Muscle layer of colon (tissue), 2 donors: ENCODE data around the gene HERC2.
"Not testable (repeated sequence)": the region's sequence is repeated elsewhere in the genome, so short reads cannot be mapped to it uniquely, and the experiment has no call there.

Source experiments
- H3K27ac ChIP-seq: one replicate; pipeline ENCODE4 v1.7.0; 2013; ENCODE audit warnings: low read depth, mild to moderate bottlenecking, low read length, moderate library complexity
- H3K27me3 ChIP-seq, 2 donors: one replicate each; pipeline ENCODE4 v1.7.0; 2013; ENCODE audit warnings: low read length in 2 of 2, mild to moderate bottlenecking in 2 of 2; ENCODE audit not compliant: insufficient read depth in 2 of 2, control insufficient read depth in 1 of 2
- H3K36me3 ChIP-seq: one replicate; pipeline ENCODE4 v1.7.0; 2013; ENCODE audit warnings: mild to moderate bottlenecking, low read length; ENCODE audit not compliant: insufficient read depth
- H3K4me1 ChIP-seq: one replicate; pipeline ENCODE4 v1.7.0; 2013; ENCODE audit warnings: mild to moderate bottlenecking, low read length; ENCODE audit not compliant: insufficient read depth
- H3K4me3 ChIP-seq, 2 donors: one replicate each; pipeline ENCODE4 v1.7.0; 2013; ENCODE audit warnings: low read length in 2 of 2, low read depth in 1 of 2, mild to moderate bottlenecking in 1 of 2, moderate library complexity in 1 of 2
- H3K9ac ChIP-seq: one replicate; pipeline ENCODE4 v1.7.0; 2013; ENCODE audit warnings: low read length
- H3K9me3 ChIP-seq: one replicate; pipeline ENCODE4 v1.7.0; 2013; ENCODE audit warnings: mild to moderate bottlenecking, low read length
- donor health status: abdominal sarcoma.
- donor health status: Adenocarcinoma of cecum.

Gene HERC2

GRCh38 chr15:28322129-28322588 is at the start of gene HERC2:
Gene HERC2 (minus strand): TSS chr15:28322179. CDS start chr15:28321433, 746 bp downstream.
- not testable (repeated sequence) for H3K27me3 ChIP-seq, H3K36me3 ChIP-seq, H3K4me1 ChIP-seq, H3K9me3 ChIP-seq, H3K4me3 ChIP-seq, H3K27ac ChIP-seq, H3K9ac ChIP-seq

- not testable (repeated sequence) for H3K36me3 ChIP-seq, H3K4me3 ChIP-seq, H3K27me3 ChIP-seq
These were observed 43.5 kb upstream of the HERC2 start for GRCh38 chr15:28365502-28365901.

GRCh38 chr15:28357984-28358383 is 36.0 kb upstream of the HERC2 start, which contains the start of gene GOLGA6L24:
Gene GOLGA6L24 (minus strand): TSS chr15:28358084. CDS start chr15:28358023, 61 bp downstream.
- H3K9ac ChIP-seq, H3K9me3 ChIP-seq, H3K4me3 ChIP-seq, H3K27ac ChIP-seq, H3K27me3 ChIP-seq, H3K36me3 ChIP-seq, H3K4me1 ChIP-seq: not testable (repeated sequence)

More at GRCh38 chr15:28365502-28365901, 43.5 kb upstream of the HERC2 start:
- H3K27ac ChIP-seq, H3K9me3 ChIP-seq, H3K4me1 ChIP-seq, H3K9ac ChIP-seq: not testable (repeated sequence)

GRCh38 chr15:28321358-28322078 is 461 bp downstream of the HERC2 start:
- H3K4me1 ChIP-seq, H3K4me3 ChIP-seq, H3K9ac ChIP-seq, H3K27ac ChIP-seq, H3K36me3 ChIP-seq, H3K9me3 ChIP-seq, H3K27me3 ChIP-seq: not testable (repeated sequence)

- not testable (repeated sequence) for H3K27ac ChIP-seq, H3K9ac ChIP-seq, H3K27me3 ChIP-seq, H3K9me3 ChIP-seq, H3K36me3 ChIP-seq, H3K4me1 ChIP-seq, H3K4me3 ChIP-seq
These were observed 2.3 kb downstream of the HERC2 start for GRCh38 chr15:28319725-28320124.

GRCh38 chr15:28318828-28319227 is 3.2 kb downstream of the HERC2 start:
- H3K9ac ChIP-seq, H3K4me3 ChIP-seq, H3K36me3 ChIP-seq, H3K27me3 ChIP-seq, H3K9me3 ChIP-seq, H3K4me1 ChIP-seq, H3K27ac ChIP-seq: not testable (repeated sequence)

- not testable (repeated sequence) for H3K27ac ChIP-seq, H3K9ac ChIP-seq, H3K4me1 ChIP-seq, H3K4me3 ChIP-seq, H3K27me3 ChIP-seq, H3K36me3 ChIP-seq, H3K9me3 ChIP-seq
These were observed 3.9 kb downstream of the HERC2 start for GRCh38 chr15:28318122-28318521.

GRCh38 chr15:28316958-28317357 is 5.0 kb downstream of the HERC2 start:
- H3K4me3 ChIP-seq, H3K27me3 ChIP-seq, H3K4me1 ChIP-seq, H3K36me3 ChIP-seq, H3K9me3 ChIP-seq, H3K27ac ChIP-seq, H3K9ac ChIP-seq: not testable (repeated sequence)

GRCh38 chr15:28310454-28310853 is 11.5 kb downstream of the HERC2 start:
- not testable (repeated sequence) for H3K27me3 ChIP-seq, H3K4me1 ChIP-seq, H3K9ac ChIP-seq, H3K9me3 ChIP-seq, H3K4me3 ChIP-seq, H3K27ac ChIP-seq, H3K36me3 ChIP-seq

GRCh38 chr15:28308718-28309117 is 13.3 kb downstream of the HERC2 start:
- not testable (repeated sequence) for H3K27me3 ChIP-seq, H3K9ac ChIP-seq, H3K4me1 ChIP-seq, H3K9me3 ChIP-seq, H3K36me3 ChIP-seq, H3K4me3 ChIP-seq, H3K27ac ChIP-seq

GRCh38 chr15:28305700-28306099 is 16.3 kb downstream of the HERC2 start:
- H3K27ac ChIP-seq, H3K36me3 ChIP-seq, H3K27me3 ChIP-seq, H3K4me3 ChIP-seq, H3K9ac ChIP-seq, H3K4me1 ChIP-seq, H3K9me3 ChIP-seq: not testable (repeated sequence)

- not testable (repeated sequence) for H3K36me3 ChIP-seq, H3K4me1 ChIP-seq, H3K27ac ChIP-seq, H3K9ac ChIP-seq, H3K27me3 ChIP-seq, H3K4me3 ChIP-seq, H3K9me3 ChIP-seq
These were observed 24.5 kb downstream of the HERC2 start for GRCh38 chr15:28297434-28297833.
